GM12891 (cell line): Measurements from ENCODE around the gene CLTB.

ENCODE experiments used
- POLR2A ChIP-seq: IDR thresholded peaks from 2 replicates; pipeline ENCODE4 v1.6.1; 2011; ENCODE audit warnings: low read depth, low read length, control low read depth
- POLR2AphosphoS5 ChIP-seq: IDR thresholded peaks from 2 replicates; pipeline ENCODE4 v1.6.1; 2011; ENCODE audit warnings: low read depth, low read length, control low read depth
- SPI1 ChIP-seq: IDR thresholded peaks from 2 replicates; pipeline ENCODE4 v1.6.1; 2011; ENCODE audit warnings: low read depth, low read length, control low read depth
- TAF1 ChIP-seq: IDR thresholded peaks from 2 replicates; pipeline ENCODE4 v1.6.1; 2011; ENCODE audit warnings: low read depth, low read length, control low read depth

GRCh38 chr5:176413709-176414191 is 2.6 kb downstream of the CLTB start:
- TF ChIP-seq POLR2A (no peak), POLR2AphosphoS5 (no peak), SPI1 (no peak), TAF1 (no peak)
